ENCODE data around the gene FAM174C.

Gene FAM174C

DNA sequence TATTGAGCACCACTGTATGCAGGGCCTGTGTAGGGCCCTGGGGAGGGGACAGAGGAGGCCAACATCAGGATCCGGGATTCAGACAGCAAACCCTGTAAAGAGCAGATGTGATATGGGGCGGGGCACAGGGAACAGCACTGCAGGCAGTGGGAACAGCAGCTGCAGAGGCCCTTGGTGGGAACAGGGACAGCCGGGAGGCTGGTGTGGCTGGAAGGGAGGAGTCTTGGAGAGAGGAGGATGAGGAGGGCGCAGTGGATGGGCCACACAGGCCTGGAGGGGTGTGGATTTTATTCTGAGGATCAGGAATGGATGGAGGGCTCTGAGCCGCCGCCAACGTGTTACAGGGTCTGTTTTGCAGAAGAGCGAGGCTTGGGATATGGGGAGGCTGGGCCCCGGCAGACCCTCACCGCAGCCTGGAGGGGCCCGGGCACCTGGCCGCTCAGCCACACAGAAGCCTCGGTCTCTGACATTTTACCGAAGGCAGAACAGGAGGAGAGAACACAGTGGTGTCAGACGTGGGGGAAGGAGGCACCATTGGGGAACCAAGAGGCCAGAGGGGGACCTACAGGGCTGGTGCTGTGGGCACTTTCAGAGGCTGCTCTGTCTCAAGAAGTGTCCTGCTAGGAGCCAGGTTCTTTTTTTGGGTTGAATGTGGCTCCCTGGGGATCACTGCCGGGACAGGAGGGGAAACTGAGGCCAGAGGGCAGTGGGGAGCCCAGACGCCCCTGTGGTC lies 17.3 kb downstream of the FAM174C start:
- no peak overlapping the region for H4K12ac ChIP-seq (ENCODE audit: low read depth, low read length)
- no peak overlapping the region for H3K18ac ChIP-seq (ENCODE audit: low read length)
- no peak overlapping the region for H3K27ac ChIP-seq (ENCODE audit: low read depth, low read length)
- H3K27me3 ChIP-seq (ENCODE audit: insufficient read depth, low read length): no peaks in the 10 kb centered on the region
- no peak overlapping the region for H2BK120ac ChIP-seq (ENCODE audit: insufficient read depth, low read length, poor library complexity)
- no peak overlapping the region for H4K91ac ChIP-seq (ENCODE audit: low read depth, low read length)
- no peak overlapping the region for H2BK12ac ChIP-seq (ENCODE audit: low read length)
- H3K79me1 ChIP-seq (ENCODE audit: low read length): no peaks in the 10 kb centered on the region
- no CpG with 5 or more reads among the region's 17 CpGs for WGBS (ENCODE audit: extremely low coverage, insufficient coverage, insufficient read length)
- no peak for DNase-seq
- H2AK5ac ChIP-seq (ENCODE audit: low read length): no peak overlapping the region
- no peak overlapping the region for H2AFZ ChIP-seq (ENCODE audit: insufficient read depth, low read length, poor library complexity)
- peaks cover 0 to 3% of the 10 kb centered on the region in 2 experiments for H3K4me1 ChIP-seq (ENCODE audit: control insufficient read depth in 1 of 2, insufficient read depth in 2 of 2, low read length in 2 of 2)
- no peak overlapping the region for H3K9ac ChIP-seq (ENCODE audit: low read length)
- no peak overlapping the region for H4K8ac ChIP-seq (ENCODE audit: low read depth, low read length)
- no peak overlapping the region for H3K4me2 ChIP-seq (ENCODE audit: low read length)
- no peak overlapping the region for H3K23ac ChIP-seq (ENCODE audit: low read length)
- H3K36me3 ChIP-seq (ENCODE audit: control insufficient read depth in 1 of 2, insufficient read depth in 2 of 2, low read length in 2 of 2): no peaks in the 10 kb centered on the region
- H3K14ac ChIP-seq (ENCODE audit: low read length): no peak overlapping the region
- no peak overlapping the region for H2BK5ac ChIP-seq (ENCODE audit: low read depth, low read length, poor library complexity)
- no peaks in the 10 kb centered on the region for H3K79me2 ChIP-seq (ENCODE audit: control insufficient read depth, insufficient read depth, low read length, poor library complexity)
- no peak overlapping the region for H3K4ac ChIP-seq (ENCODE audit: low read depth, low read length)
- no peak overlapping the region for H3K4me3 ChIP-seq (ENCODE audit: low read depth, low read length)
- no peaks in the 10 kb centered on the region for H3K9me3 ChIP-seq (ENCODE audit: insufficient read depth, low read depth, low read length)

DNA sequence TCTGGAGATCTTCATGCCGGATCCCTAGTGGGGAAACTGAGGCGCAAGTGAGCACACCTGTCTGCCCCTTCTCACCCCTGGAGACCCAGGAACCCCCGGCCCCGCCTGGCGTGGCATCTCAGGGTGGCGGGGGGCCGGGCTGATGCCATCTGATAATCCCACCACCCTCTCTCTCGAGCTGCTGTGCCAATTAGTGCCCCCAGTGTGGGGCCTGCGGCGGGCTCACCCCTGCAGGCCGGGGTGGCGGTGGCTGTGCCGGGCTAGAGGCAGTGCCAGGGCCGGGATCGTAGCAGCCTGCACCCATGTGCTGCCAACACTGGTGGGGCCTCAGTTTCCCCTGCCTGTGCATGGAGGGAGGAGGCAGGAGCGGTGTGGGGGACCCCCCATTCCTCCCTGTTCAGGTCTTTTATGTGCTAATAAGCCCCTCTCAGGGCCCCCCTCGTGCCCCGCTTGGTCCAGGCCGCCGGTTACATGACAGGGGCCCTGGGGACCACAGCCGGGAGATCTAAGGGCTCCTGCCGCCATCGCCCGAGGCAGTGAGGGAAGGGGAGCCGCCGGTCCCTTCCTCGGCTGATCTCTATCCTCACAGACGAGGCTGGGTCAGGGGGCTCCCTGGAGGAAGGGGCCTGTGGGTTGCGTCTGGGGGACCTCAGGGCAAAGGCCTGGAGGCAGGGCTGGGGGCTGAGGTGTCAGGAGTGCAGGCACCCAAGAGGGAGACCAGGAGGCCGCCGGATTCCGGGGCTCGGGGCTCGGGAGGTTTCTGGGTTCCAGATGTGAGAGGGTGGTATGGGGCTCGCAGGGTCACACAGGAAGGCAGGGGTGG lies 18.7 kb downstream of the FAM174C start:
- H2AFZ ChIP-seq (ENCODE audit: insufficient read depth, low read length, poor library complexity): no peak overlapping the region
- H3K4me2 ChIP-seq (ENCODE audit: low read length): no peak overlapping the region
- no peaks in the 10 kb centered on the region for H3K79me1 ChIP-seq (ENCODE audit: low read length)
- DNase-seq: no peak
- H3K27me3 ChIP-seq (ENCODE audit: insufficient read depth, low read length): no peaks in the 10 kb centered on the region
- no peak overlapping the region for H4K91ac ChIP-seq (ENCODE audit: low read depth, low read length)
- WGBS (ENCODE audit: extremely low coverage, insufficient coverage, insufficient read length): no CpG with 5 or more reads among the region's 35 CpGs
- no peak overlapping the region for H2BK5ac ChIP-seq (ENCODE audit: low read depth, low read length, poor library complexity)
- H3K4me1 ChIP-seq (ENCODE audit: control insufficient read depth in 1 of 2, insufficient read depth in 2 of 2, low read length in 2 of 2): peaks cover 0 to 3% of the 10 kb centered on the region in 2 experiments
- no peak overlapping the region for H4K8ac ChIP-seq (ENCODE audit: low read depth, low read length)
- H3K14ac ChIP-seq (ENCODE audit: low read length): no peak overlapping the region
- no peak overlapping the region for H3K9ac ChIP-seq (ENCODE audit: low read length)
- H2BK12ac ChIP-seq (ENCODE audit: low read length): no peak overlapping the region
- no peak overlapping the region for H2BK120ac ChIP-seq (ENCODE audit: insufficient read depth, low read length, poor library complexity)
- H3K27ac ChIP-seq (ENCODE audit: low read depth, low read length): no peak overlapping the region
- no peak overlapping the region for H3K4me3 ChIP-seq (ENCODE audit: low read depth, low read length)
- H4K12ac ChIP-seq (ENCODE audit: low read depth, low read length): no peak overlapping the region
- H2AK5ac ChIP-seq (ENCODE audit: low read length): no peak overlapping the region
- no peaks in the 10 kb centered on the region for H3K79me2 ChIP-seq (ENCODE audit: control insufficient read depth, insufficient read depth, low read length, poor library complexity)
- H3K23ac ChIP-seq (ENCODE audit: low read length): no peak overlapping the region
- H3K4ac ChIP-seq (ENCODE audit: low read depth, low read length): no peak overlapping the region
- H3K9me3 ChIP-seq (ENCODE audit: insufficient read depth, low read depth, low read length): no peaks in the 10 kb centered on the region
- H3K36me3 ChIP-seq (ENCODE audit: control insufficient read depth in 1 of 2, insufficient read depth in 2 of 2, low read length in 2 of 2): no peaks in the 10 kb centered on the region
- no peak overlapping the region for H3K18ac ChIP-seq (ENCODE audit: low read length)

DNA sequence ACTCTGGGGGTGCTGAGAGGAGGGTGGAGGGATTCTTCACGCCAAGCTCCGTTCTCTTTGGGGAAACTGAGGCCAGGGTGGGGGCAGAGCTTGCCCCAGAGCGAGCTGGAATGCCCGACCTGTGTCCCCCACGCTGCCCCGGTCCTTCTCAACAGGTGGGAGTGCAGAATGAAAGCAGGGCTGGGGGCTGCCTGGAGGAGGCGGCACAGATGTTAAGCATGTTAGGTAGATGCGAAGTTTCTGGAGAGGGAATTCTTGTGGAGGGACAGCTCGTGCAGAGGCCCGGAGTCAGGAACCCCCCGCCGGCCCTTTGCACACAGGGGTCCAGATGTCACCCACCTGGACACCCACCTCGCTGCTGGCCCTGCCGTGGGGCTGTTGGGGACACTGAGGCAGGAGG lies 19.4 kb downstream of the FAM174C start:
- WGBS (ENCODE audit: extremely low coverage, insufficient coverage, insufficient read length): no CpG with 5 or more reads among the region's 14 CpGs

DNA sequence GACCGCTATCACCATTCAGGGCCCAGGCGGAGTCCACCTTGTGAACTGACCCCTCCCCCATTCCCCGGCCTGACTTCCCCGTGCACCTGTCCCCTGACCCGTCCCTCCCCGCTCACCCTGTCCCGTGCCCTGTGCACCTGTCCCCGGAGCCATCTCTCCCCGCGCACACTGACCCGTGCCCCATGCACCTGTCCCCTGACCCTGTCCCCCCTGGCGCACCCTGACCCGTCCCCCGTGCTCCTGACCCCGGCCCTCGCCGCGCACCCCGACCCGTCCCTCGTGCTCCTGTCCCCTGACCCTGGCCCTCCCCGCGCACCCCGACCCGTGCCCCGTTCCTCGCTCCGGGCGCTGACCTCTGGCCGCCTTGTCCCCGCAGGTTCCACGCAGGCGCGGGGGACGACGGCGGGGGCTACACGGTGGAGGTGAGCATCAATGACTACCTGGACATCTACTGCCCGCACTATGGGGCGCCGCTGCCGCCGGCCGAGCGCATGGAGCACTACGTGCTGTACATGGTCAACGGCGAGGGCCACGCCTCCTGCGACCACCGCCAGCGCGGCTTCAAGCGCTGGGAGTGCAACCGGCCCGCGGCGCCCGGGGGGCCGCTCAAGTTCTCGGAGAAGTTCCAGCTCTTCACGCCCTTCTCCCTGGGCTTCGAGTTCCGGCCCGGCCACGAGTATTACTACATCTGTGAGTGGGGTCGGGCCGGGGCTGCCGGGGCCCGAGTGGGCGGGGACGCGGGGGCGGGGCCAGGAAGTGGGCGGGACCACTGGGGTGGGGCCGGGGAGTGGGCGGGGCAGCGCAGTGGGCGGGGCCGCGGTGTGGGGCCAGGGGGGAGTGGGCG lies 20.1 kb downstream of the FAM174C start:
- Histone ChIP-seq H2BK5ac (ENCODE audit: low read depth, low read length, poor library complexity) (no peak overlapping the region), H3K4ac (ENCODE audit: low read depth, low read length) (no peak overlapping the region), H4K8ac (ENCODE audit: low read depth, low read length) (no peak overlapping the region), H2AK5ac (ENCODE audit: low read length) (no peak overlapping the region), H2BK120ac (ENCODE audit: insufficient read depth, low read length, poor library complexity) (no peak overlapping the region), H4K12ac (ENCODE audit: low read depth, low read length) (no peak overlapping the region), H3K4me3 (ENCODE audit: low read depth, low read length) (peak overlapping the region; percentile 41), H3K4me2 (ENCODE audit: low read length) (peak overlapping the region; percentile 39), H4K91ac (ENCODE audit: low read depth, low read length) (no peak overlapping the region), H3K79me1 (ENCODE audit: low read length) (no peaks in the 10 kb centered on the region), H3K9me3 (ENCODE audit: insufficient read depth, low read depth, low read length) (no peaks in the 10 kb centered on the region), H3K27me3 (ENCODE audit: insufficient read depth, low read length) (no peaks in the 10 kb centered on the region), H3K36me3 (ENCODE audit: control insufficient read depth in 1 of 2, insufficient read depth in 2 of 2, low read length in 2 of 2) (peaks cover 0 to 2% of the 10 kb centered on the region in 2 experiments), H3K14ac (ENCODE audit: low read length) (no peak overlapping the region), H3K79me2 (ENCODE audit: control insufficient read depth, insufficient read depth, low read length, poor library complexity) (no peaks in the 10 kb centered on the region), H2BK12ac (ENCODE audit: low read length) (no peak overlapping the region), H3K23ac (ENCODE audit: low read length) (no peak overlapping the region), H3K4me1 (ENCODE audit: control insufficient read depth in 1 of 2, insufficient read depth in 2 of 2, low read length in 2 of 2) (peaks cover 0 to 3% of the 10 kb centered on the region in 2 experiments), H3K9ac (ENCODE audit: low read length) (no peak overlapping the region), H2AFZ (ENCODE audit: insufficient read depth, low read length, poor library complexity) (no peak overlapping the region), H3K18ac (ENCODE audit: low read length) (no peak overlapping the region), H3K27ac (ENCODE audit: low read depth, low read length) (no peak overlapping the region)
- no peak for DNase-seq
- WGBS (ENCODE audit: extremely low coverage, insufficient coverage, insufficient read length): no CpG with 5 or more reads among the region's 82 CpGs

More for the DNA sequence above, 19.4 kb downstream of the FAM174C start:
- no peak overlapping the region for H4K8ac ChIP-seq (ENCODE audit: low read depth, low read length)
- no peaks in the 10 kb centered on the region for H3K36me3 ChIP-seq (ENCODE audit: control insufficient read depth in 1 of 2, insufficient read depth in 2 of 2, low read length in 2 of 2)
- H2BK12ac ChIP-seq (ENCODE audit: low read length): no peak overlapping the region
- H3K4me2 ChIP-seq (ENCODE audit: low read length): no peak overlapping the region
- no peak overlapping the region for H3K14ac ChIP-seq (ENCODE audit: low read length)
- H3K79me2 ChIP-seq (ENCODE audit: control insufficient read depth, insufficient read depth, low read length, poor library complexity): no peaks in the 10 kb centered on the region
- H3K79me1 ChIP-seq (ENCODE audit: low read length): no peaks in the 10 kb centered on the region
- H4K91ac ChIP-seq (ENCODE audit: low read depth, low read length): no peak overlapping the region
- no peak overlapping the region for H3K18ac ChIP-seq (ENCODE audit: low read length)
- no peak overlapping the region for H3K4me3 ChIP-seq (ENCODE audit: low read depth, low read length)
- no peak overlapping the region for H3K23ac ChIP-seq (ENCODE audit: low read length)
- H3K4me1 ChIP-seq (ENCODE audit: control insufficient read depth in 1 of 2, insufficient read depth in 2 of 2, low read length in 2 of 2): peaks cover 0 to 3% of the 10 kb centered on the region in 2 experiments
- no peak overlapping the region for H3K4ac ChIP-seq (ENCODE audit: low read depth, low read length)
- no peak overlapping the region for H2AK5ac ChIP-seq (ENCODE audit: low read length)
- H3K9me3 ChIP-seq (ENCODE audit: insufficient read depth, low read depth, low read length): no peaks in the 10 kb centered on the region
- H2BK120ac ChIP-seq (ENCODE audit: insufficient read depth, low read length, poor library complexity): no peak overlapping the region
- no peak overlapping the region for H4K12ac ChIP-seq (ENCODE audit: low read depth, low read length)
- no peak overlapping the region for H3K27ac ChIP-seq (ENCODE audit: low read depth, low read length)
- H2BK5ac ChIP-seq (ENCODE audit: low read depth, low read length, poor library complexity): no peak overlapping the region
- H3K9ac ChIP-seq (ENCODE audit: low read length): no peak overlapping the region
- no peak for DNase-seq
- H2AFZ ChIP-seq (ENCODE audit: insufficient read depth, low read length, poor library complexity): no peak overlapping the region
- H3K27me3 ChIP-seq (ENCODE audit: insufficient read depth, low read length): no peaks in the 10 kb centered on the region

Measured in trophoblast cell (in vitro differentiated cells and primary cell).